GM21360 (cell line): ENCODE results near the gene CD47.

Experiments
- ATAC-seq: cut with Tn5 transposase; IDR thresholded peaks from one replicate; pipeline ENCODE4 v1.9.1; 2021; ENCODE audit warnings: mild to moderate bottlenecking, moderate library complexity; ENCODE audit not compliant: unreplicated experiment

CD47 gene

DNA sequence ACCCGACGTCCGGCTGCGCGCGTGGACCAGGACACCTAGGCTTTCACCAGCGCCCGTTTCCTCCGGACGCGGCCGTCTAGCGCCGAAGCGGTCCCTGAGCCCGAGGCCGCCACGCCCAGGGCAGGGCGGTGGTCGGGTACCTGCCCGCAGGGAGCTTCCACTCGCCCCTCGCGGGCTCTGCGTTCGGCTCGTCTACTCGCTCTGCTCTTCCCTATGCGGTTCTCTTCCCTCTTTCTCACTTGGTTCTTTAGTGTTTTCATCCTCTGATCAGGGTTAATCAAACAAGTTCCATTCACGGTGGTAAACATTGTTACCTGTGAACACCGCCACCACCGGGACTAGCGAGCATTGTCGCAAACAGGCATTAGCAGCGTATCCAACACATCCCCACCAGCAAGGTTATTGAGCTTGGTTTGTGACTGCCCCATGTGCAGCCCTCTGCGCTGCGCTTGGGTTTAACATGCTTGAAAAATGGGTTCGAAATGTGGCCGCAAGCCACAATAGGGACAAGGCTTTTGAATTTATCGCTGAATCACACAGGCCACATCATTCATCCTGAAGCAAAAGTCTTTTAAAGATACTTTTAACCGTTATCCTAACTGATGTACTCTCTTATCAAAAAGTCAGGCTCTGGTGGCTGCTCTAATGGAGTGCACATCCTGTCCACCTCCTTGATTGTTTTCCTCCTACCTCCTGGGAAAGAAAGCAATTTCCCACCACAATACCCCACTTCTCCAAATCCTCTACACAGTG lies 843 bp upstream of the CD47 start:
- ATAC-seq, result no peak

DNA sequence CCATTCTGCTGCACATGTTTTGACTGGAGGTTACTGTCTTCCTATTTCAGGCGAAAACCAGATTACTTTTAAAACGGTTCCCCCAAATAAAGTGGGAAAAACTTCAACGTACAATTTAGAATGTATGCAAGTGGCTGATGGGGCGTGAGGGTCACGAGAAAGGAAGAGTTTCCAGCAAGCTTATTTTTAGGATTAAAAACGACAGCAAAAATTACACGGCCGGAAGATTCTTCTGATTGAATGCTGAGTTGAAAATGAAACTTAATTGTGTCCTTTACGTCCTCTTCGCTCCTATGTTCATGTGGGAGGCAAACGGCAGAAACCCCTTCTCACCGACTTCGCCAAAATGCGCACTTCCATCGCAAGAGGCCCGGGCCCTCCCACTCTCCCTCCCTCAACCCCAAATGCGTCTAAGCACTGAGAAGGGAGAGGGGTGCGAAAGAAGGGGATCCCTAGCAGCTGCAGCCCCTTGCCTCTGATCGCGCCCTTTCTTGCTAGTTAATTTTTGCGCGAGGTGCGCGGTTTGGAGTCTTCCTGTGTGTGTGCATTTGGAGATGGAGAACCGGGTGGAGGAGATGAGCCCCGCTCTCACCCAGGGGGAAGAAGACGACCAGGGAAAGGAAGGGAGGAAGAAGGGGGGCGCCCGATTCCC lies 656 bp downstream of the CD47 start:
- ATAC-seq, result peak; percentile 5

DNA sequence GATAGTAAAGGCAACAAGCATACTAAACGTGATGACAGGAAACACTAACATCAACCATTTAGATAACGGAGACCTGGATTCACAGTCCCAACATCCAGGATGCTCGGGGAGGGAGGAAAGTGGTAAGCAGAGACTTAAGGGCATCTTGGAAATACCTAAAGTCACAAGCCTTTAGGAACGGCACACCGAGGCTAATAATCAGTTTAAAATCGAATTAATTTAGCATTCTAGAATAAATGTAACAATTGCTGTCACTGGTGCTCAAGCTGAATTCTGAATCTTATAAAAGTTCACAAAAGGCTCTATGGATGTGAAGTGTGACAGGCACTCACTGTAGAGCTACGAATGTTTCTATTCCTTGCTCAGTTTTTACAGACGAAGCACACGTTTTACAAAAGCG lies 1.3 kb downstream of the CD47 start:
- no peak for ATAC-seq

DNA sequence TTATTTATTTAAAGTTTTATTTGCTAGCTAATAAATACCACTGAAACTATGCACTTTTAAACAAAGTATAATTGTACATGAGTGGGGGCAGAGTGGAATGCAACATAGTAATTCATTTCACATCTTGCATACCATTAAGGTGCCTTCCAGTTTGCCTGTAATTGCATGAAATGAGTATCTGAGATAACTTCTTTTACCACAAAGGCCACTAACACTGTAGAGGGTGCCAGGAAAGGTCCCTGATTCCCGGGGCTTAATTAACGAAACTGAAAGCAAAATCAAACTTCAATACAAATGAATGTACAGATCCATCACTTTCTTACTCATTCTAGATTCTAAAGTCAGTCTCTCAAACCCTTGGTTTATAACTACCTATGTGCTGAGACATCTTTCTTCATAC lies 2.1 kb downstream of the CD47 start:
- peak; percentile 34 for ATAC-seq

DNA sequence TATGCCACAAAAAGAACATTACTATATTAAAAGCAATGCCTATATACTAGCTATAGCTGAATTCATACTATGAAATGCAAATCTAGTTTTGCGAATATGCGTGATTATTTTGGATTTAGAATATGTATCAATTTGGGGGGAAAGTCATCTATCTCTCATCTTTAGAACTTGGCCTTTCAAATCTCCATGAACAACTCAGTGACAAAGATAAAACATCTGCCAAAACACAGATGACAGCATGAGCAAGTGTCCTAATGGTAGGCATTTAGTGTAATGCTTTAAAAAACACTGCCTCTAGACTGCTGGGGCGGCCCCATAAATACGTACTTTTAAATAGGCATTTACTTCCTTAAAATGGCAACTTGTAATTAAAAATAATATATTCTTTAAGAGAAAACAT lies 2.7 kb downstream of the CD47 start:
- ATAC-seq, result no peak

DNA sequence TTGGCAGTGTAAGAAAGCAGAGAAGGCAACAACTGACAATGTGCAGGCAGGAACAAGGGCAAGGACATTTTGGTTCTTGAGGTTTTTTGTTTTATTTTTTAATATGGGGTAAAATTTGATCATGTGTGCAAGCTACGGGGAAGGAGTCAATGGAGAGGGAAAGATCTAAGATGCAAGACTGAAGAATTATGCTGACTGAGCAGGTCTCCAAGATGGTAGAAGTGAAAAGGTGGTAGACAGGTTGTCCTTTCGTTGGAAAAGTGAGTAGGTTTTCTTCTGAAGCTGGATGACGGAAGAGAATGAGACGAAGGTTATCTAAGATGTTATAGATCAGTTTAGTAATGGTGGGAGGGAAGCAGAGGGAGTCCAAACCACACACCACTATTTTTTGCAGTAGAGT lies 4.2 kb downstream of the CD47 start:
- ATAC-seq, result no peak

DNA sequence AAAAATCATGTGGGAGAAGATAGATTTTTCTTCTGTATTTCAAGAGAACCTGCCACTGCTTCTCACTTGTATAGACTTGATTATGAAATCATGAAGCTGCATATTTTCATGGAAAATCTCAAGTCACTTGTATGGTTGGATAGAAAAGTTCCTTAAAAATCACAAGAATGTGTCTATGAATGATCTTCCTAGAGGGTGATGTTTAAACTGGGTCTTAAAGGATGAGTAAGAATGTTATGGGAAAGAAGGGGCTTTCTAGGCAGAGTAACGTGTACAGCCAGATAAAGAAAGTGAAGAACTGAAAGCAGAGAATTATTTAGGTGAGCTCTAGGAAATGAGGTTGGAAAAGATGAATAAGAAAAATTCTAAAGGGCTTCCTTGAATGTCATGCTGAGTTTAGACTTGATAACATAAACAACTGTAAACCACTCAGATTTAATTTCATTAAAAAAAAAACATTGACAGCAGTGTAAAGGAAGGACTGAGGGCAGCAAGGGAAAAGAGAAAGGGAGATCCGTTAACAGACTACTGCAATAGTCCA lies 5.0 kb downstream of the CD47 start:
- no peak for ATAC-seq

DNA sequence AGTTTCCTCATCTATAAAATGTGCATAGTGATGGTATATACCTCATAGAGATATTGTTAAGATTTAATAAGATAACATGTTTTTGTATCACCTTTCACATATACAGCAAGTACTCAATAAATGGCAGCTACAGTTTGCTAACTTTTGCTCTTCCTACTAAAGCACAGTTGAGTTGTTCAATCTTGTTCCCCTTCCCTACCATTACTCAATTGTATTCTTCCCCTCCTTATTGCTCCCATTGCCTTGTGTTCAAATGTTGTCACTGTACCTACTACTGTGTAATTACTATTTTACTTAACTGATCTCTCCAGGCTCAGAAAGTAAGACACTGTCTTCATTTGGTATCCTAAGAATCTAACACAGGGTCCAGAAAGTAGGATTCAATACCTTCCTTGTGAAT lies 5.5 kb downstream of the CD47 start:
- ATAC-seq, result no peak

DNA sequence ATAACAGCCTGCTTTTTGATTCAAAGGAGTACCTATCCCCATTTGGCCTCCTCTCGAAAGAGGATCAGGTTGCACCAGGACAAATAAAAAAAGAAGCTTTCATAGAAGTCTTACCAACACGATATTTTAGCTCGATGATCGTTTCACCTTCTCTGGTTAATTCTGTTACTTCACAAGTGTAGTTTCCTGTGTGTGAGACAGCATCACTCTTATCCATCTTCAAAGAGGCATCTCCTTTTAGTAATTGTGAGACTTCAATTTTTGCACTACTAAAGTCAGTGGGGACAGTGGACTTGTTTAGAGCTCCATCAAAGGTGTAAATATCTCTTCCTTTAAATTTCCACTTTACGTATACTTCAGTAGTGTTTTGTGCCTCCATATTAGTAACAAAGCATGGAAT lies 11.0 kb downstream of the CD47 start:
- no peak for ATAC-seq

DNA sequence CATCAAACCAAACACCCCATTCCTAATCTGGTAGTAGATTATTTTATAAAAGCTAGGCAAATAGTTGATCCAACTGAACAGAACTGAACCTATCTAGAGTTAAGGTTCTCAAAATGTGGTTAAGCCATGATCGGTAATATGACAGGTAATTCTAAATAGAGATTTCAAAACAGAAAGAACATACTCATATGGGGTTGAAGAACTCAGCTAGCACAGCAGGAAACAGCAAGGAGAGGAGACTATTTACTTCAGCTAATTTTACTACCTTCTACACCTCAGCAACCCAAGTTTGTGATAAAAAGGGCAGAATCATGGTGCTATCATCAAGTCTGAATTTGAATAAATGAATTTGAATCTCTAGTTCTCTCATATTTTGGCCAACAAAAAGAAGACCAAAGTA lies 11.8 kb downstream of the CD47 start:
- no peak for ATAC-seq

DNA sequence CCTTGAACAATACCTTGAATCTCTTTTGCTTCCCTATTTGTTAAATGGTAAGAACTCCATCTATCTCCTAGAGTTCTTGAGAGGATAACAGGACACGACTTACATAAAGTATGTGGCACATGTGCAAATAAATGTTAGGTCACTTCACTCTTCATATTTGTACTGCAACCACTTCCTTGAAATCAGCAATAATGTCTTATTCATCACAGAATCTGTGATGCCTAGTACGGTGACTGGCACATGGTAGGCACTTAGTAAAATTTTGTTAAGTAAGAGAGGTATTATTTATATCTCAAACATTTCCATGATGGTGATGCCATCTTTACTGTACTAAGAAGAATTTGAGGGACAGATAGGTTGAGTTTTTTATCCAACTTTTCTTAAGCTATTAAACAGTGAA lies 14.3 kb downstream of the CD47 start:
- no peak for ATAC-seq

DNA sequence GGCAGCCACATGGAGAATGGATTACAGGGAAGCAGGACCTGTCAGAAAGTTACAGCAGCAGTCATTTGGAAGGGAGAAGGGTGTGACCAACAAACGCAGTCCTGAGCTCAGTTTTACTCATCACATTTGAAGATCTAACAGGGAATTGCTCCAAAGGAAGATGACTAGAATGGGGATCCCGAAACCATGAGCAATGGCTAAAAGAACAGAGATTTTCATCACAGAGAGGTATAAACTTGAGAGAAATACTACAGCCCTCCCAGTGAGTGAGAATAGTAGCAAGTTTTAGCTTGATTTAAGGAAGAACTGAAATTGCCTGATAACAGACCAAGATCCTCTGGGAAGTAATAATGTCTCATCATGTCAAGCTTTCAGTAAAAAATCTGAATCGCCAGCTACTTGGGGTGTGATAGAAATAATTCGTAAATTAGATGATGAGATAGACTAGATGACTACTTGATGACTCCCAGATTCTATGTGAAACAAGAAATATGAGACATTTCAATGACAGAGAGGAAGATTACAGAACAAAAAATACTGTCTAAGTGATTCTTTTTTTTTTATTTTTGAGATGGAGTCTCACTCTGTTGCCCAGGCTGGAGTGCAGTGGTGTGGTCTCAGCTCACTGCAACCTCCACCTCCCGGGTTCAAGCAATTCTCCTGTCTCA lies 16.9 kb downstream of the CD47 start:
- no peak for ATAC-seq

DNA sequence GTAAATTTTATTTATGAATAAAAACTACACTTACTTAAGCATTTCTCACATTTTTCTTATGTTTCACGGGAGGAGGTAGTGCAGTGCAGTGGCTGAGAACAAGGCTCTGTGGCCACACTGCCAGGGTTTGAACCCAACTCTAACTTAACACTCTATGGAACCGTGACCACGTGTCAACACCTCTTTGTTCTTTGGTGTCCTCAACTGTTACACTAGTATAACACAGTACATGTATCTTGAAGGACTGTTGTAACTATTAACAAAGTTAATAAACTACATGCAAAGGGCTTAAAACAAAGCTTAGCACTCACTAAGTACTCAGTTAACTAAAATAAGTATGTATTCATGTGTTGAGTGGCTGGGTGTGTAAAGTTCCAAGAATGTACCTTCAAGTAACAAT lies 19.5 kb downstream of the CD47 start:
- ATAC-seq, result no peak

DNA sequence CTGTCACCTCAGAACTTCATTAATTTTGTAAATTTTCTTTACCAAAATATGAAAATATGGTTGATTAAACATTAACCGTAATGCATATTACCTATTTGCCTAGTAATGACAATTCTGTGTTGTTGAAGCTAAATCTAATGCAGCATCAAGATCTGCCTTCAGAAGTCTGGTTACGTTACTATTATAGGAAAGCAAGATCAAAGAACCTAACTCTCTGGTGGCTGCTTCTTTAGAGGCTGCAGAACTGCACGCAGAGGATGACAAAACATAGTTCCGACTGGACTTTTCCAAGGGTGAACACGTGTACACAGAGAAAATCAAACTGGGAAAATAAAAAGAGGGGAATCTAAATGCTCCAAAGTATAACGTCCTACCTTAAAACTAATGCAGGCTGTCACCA lies 20.5 kb downstream of the CD47 start:
- ATAC-seq, result no peak

DNA sequence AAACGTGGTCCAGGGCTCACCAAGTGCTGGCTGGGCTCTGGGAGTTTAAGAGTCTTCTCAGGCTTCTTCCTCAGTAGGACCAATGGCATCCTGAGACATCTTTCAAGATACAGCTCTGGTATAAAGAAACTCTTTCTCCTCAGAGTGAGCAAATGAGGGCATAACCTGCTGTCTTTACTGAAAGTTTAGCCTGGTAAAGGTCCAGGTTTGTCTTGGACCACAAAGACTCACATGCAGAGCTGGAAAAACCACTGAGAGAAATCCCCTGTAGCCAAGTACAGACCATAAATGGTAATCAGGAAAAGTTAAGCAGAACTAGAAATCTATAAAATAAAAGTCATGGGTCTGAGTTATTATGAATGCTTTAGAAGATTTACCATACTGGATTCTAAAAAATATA lies 23.1 kb downstream of the CD47 start:
- ATAC-seq, result no peak

DNA sequence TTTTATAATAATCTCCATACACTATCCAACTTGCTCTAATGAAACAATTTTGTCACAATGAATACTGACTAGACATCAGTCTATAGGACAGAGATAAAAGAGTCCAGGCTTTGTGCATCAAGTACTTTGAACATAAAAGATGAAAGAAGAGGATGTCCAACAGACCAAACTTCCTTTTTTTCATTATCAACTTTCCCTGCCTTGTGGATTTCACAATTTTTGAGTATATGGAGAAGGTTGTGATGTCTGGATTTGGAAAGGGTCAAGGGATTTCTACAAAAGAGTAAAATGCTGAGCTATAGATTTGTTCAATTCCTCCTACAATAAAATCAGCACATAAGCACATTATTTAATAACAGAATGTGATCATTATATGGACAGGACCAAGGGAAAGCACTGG lies 25.7 kb downstream of the CD47 start:
- no peak for ATAC-seq

DNA sequence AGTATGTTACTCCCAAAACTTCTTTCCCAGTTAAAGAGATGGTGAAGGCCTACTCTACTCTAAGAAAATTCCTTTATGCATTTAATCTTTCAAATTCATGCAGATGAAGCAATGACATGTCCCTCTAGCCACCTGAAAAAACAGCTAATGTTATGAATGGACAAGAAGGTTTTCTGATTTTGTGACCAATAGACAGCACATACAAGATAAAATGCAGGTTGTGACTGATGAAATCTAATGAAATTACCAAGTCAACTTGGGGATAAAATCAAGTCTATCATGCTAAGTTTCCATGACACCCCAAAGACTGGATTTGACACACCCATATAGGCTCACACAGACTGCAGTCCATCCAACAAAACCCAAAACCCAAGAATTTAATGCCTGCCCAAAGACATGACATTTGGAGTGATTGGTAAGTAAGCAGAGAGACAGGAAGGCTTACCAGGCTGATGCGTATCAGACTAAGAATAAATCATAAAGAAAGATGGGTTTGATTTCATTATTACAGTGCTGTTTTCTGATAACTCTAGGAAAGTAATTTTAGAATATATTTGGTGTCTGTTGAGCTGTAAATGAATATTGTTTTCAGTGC lies 26.4 kb downstream of the CD47 start:
- no peak for ATAC-seq

DNA sequence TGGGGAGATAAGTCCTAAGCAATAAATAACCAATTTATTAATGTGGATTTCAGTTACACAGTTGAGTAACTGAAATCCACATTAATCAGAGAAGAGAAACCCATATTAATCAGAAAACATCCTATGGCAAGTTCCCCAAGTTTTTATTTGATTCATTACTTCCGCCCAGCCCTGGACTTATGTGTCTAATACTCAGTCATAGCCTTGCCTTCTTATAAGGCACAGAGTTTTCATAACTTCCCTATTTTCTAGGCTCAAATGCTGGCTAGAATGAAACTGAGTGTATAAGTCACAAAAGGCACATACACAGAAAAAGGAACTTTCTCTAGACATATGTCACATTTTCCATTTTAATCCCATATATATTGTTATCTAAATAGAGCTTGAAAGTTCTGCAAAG lies 28.8 kb downstream of the CD47 start:
- peak; percentile 66 for ATAC-seq

DNA sequence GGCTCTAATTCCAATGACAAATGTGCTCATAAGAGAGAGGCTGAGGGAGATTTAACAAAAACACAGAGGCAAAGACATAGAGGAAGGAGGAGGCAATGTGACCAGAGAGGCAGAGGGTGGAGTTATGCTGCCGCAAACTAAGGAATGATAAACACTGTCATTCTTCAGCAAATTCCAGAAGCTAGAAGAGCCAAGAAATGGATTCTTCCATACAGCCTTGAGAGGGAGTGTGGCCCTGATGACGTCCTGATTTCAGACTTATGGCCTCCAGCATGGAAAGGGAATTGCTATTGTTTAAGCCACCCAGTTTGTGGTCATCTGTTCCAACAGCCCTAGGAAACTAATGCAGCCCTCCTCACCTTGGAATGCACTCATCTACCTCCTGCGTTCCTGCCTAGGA lies 30.5 kb downstream of the CD47 start:
- no peak for ATAC-seq

DNA sequence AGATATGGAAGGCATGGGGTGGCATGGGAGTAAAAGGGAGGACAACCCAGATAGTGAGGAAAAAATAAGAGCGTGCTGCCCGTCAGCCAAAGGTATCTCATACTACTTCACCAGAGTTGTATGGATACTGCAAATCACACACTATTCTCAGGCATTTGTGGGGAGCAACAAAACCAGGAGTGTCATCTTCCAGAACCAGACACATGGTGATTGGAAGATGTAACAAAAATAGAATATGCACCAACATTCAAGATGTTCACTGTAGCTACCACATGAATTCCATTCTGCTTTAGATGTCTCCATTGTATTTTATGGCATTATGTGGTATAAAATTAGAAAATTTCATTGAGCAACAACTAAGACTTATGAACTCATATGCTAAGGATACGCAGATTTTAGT lies 34.9 kb downstream of the CD47 start:
- no peak for ATAC-seq

DNA sequence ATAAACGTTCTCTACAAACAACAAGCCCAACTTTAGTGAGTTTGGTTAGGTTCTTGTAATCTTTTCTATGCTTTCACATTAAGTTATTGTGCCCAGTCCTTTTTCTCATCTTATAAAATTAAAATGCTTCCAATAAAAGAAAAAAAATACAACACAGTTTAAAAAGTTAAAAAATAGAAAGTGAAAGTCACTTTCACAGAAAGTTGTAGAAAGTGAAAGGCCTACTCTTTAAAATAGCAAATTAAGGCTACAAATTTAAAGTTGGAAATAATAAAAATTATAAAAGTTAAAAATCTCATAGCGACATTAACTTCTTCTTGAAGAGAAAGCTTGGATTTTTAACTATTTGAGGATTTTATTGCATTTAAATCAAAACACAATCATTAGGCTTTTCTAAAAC lies 35.9 kb downstream of the CD47 start:
- no peak for ATAC-seq

DNA sequence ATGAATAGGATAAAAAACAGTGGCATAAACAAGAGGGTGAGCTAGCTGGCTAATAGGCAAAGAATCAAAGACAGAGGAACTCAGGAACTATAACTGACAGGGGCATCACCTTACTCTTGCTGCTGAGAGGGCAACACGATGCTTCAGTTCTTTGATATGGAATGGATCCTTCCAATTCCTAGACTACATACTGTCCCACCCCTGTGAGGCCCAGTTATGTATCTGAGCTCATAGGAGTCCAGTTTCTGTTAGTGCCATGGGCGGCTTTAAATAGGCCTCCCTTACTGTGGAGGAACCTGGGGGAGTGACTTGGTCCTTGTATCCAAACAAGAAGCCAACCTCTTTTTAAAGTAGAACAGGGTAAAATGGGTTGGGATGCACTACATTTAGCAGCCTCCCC lies 37.3 kb downstream of the CD47 start:
- no peak for ATAC-seq
